NB4 (cell line): ENCODE measurements around the gene HOXB3.

ENCODE experiments used
- DNase-seq: peaks from one replicate; pipeline ENCODE4 v3.0.0; 2010; ENCODE audit warnings: low read depth
- H3K4me3 ChIP-seq: one replicate; pipeline ENCODE4 v1.5.1; 2011; ENCODE audit warnings: mild to moderate bottlenecking, low read depth, low read length, moderate library complexity
- CTCF ChIP-seq: IDR thresholded peaks from one replicate; pipeline ENCODE4 v1.5.1; 2012; ENCODE audit warnings: low read depth, low read length
- MAX ChIP-seq: IDR thresholded peaks from 2 replicates; pipeline ENCODE4 v1.6.1; 2011; ENCODE audit warnings: low read depth, low read length
- MYC ChIP-seq: IDR thresholded peaks from 2 replicates; pipeline ENCODE4 v1.6.1; 2011; ENCODE audit warnings: low read depth, low read length
- POLR2A ChIP-seq: IDR thresholded peaks from 2 replicates; pipeline ENCODE4 v1.6.1; 2011; ENCODE audit warnings: mild to moderate bottlenecking; ENCODE audit not compliant: insufficient read length; ENCODE audit errors: extremely low read depth

Gene HOXB3

GRCh38 chr17:48505788-48506187 is 84.3 kb downstream of the HOXB3 start:
- H3K4me3 ChIP-seq, result no peak overlapping the region
- DNase-seq, result peak; percentile 72
- TF ChIP-seq MAX (peak; percentile 59), CTCF (no peak), POLR2A (no peak)

GRCh38 chr17:48504953-48505352 is 85.1 kb downstream of the HOXB3 start:
- TF ChIP-seq CTCF, result no peak
- TF ChIP-seq MYC, result no peak
- TF ChIP-seq POLR2A, result no peak
- no peak for TF ChIP-seq MAX
- no peak overlapping the region for H3K4me3 ChIP-seq
- no peak for DNase-seq

- H3K4me3 ChIP-seq, result no peak overlapping the region
- TF ChIP-seq MYC, result no peak
- TF ChIP-seq MAX, result no peak
- no peak for TF ChIP-seq POLR2A
- no peak for TF ChIP-seq CTCF
- DNase-seq, result no peak
Observed at GRCh38 chr17:48503747-48504146, 86.3 kb downstream of the HOXB3 start.

GRCh38 chr17:48502901-48503300 is 87.1 kb downstream of the HOXB3 start:
- DNase-seq, result no peak
- TF ChIP-seq POLR2A (no peak), MYC (no peak), CTCF (no peak), MAX (no peak)
- H3K4me3 ChIP-seq, result no peak overlapping the region

GRCh38 chr17:48502312-48502711 is 87.7 kb downstream of the HOXB3 start:
- TF ChIP-seq MYC, result no peak
- TF ChIP-seq MAX, result no peak
- TF ChIP-seq CTCF, result no peak
- TF ChIP-seq POLR2A, result no peak
- H3K4me3 ChIP-seq, result no peak overlapping the region
- DNase-seq, result no peak
